ENCODE measurements around the gene DPP8.
"Not testable (repeated sequence)": the region's sequence is repeated elsewhere in the genome, so short reads cannot be mapped to it uniquely, and the experiment has no call there.

Gene DPP8

DNA sequence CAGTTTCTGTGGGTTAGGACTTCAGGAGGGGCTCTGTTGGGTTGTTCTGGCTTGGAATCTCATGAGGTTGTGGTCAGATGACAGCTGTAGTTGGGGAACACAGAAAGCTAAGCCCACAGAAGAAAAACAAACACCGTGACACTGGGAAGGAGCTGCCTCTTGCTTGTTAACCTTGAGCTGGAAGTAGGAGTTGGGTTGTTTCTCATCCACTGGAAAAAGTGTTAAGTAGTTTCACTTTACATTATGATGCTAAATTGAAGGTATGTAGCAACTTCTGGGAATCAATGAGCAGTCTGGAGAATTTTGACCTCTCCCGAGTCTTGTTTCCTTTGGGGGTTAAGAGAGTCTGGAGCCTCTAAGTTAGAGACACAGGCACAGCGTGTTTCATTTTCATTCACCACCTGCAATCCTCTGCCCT lies 33.2 kb upstream of the DPP8 start:
- H3K9me3 ChIP-seq (ENCODE audit: severe bottlenecking): no peaks in the 10 kb centered on the region
- no peak for DNase-seq (ENCODE audit: low spot score)
- peaks cover 31% of the 10 kb centered on the region for H3K36me3 ChIP-seq (ENCODE audit: low read depth)
- no peak for ATAC-seq (ENCODE audit: low read depth)
- no peaks in the 10 kb centered on the region for H3K27me3 ChIP-seq (ENCODE audit: insufficient read depth, poor library complexity, severe bottlenecking)
- TF ChIP-seq, protein P1, sequence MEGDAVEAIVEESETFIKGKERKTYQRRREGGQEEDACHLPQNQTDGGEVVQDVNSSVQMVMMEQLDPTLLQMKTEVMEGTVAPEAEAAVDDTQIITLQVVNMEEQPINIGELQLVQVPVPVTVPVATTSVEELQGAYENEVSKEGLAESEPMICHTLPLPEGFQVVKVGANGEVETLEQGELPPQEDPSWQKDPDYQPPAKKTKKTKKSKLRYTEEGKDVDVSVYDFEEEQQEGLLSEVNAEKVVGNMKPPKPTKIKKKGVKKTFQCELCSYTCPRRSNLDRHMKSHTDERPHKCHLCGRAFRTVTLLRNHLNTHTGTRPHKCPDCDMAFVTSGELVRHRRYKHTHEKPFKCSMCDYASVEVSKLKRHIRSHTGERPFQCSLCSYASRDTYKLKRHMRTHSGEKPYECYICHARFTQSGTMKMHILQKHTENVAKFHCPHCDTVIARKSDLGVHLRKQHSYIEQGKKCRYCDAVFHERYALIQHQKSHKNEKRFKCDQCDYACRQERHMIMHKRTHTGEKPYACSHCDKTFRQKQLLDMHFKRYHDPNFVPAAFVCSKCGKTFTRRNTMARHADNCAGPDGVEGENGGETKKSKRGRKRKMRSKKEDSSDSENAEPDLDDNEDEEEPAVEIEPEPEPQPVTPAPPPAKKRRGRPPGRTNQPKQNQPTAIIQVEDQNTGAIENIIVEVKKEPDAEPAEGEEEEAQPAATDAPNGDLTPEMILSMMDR (IDR thresholded peaks at IDR 0.05; ENCODE audit: poor library complexity, severe bottlenecking): no peak
- H3K27ac ChIP-seq (ENCODE audit: poor library complexity, severe bottlenecking): no peak overlapping the region
- no peak overlapping the region for H3K4me3 ChIP-seq (ENCODE audit: severe bottlenecking)
- no peaks in the 10 kb centered on the region for H3K4me1 ChIP-seq (ENCODE audit: insufficient read depth, poor library complexity, severe bottlenecking)

DNA sequence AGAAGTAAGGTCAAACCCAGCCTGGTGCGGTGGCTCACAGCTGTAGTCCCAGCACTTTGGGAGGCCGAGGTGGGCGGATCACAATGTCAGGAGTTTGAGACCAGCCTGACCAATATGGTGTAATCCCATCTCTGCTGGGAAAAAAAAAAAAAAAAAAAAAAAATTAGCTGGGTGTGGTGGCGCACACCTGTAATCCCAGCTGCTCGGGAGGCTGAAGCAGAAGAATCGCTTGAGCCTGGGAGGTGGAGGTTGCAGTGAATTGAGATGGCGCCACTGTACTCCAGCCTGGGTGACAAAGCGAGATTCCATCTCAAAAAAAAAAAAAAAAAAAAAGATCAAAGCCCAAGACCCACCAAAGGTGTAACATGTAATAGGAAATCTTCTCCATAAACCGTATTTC lies 31.8 kb upstream of the DPP8 start:
- not testable (repeated sequence) for H3K4me3 ChIP-seq (ENCODE audit: severe bottlenecking); H3K27me3 ChIP-seq (ENCODE audit: insufficient read depth, poor library complexity, severe bottlenecking); H3K4me1 ChIP-seq (ENCODE audit: insufficient read depth, poor library complexity, severe bottlenecking); ATAC-seq (ENCODE audit: low read depth); DNase-seq (ENCODE audit: low spot score); H3K9me3 ChIP-seq (ENCODE audit: severe bottlenecking); H3K27ac ChIP-seq (ENCODE audit: poor library complexity, severe bottlenecking)
- H3K36me3 ChIP-seq (ENCODE audit: low read depth): peaks cover 20% of the 10 kb centered on the region

DNA sequence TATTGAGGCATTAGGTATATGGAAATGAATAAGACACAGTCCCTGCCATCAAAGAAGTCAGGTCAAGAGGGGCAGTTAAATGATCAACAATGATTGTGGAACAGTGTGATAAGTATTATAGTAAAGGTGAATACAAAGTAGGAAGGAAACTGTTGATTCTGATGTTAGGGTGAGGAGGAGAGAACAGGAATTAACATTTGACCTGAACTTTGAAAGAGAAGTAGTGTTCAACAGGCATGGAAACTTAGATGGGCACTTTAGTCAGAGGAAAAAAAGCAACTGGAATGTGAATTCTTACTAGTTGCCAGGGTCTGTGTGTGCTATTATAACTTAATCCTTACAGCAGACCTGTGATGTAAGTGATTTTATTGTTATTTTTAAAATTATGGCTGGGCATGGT lies 30.4 kb upstream of the DPP8 start:
- TF ChIP-seq, protein P1 (IDR thresholded peaks at IDR 0.05; ENCODE audit: poor library complexity, severe bottlenecking): no peak

DNA sequence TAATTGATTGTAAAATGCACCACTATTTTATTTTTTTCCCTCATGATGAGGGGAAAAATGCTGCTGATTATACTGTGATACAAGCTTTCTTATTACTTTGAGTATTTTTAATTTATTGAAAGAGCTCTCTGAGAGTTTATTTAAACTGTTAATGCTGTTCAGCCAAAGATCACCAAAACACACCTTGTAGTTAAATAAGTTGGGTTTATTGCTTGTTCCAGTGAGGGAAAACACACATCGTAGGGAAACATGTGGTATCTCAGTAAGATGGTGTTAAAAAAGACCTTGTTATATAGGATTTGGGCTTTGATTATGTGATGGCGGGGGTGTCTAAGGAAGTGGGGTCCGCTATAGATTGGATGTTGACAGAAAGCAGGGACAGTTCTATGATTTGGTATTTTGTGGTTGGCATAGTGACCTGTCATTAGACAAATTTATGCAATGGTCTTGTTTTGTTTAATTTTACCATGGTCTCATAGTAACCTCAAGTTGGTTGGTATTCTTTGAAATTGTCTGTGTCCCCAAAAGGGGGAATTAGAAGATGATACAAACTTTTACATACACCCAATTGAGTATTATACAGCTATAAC lies 23.8 kb upstream of the DPP8 start:
- Histone ChIP-seq H3K4me1 (ENCODE audit: insufficient read depth, poor library complexity, severe bottlenecking) (no peaks in the 10 kb centered on the region), H3K27ac (ENCODE audit: poor library complexity, severe bottlenecking) (no peak overlapping the region), H3K36me3 (ENCODE audit: low read depth) (peaks cover 9% of the 10 kb centered on the region), H3K27me3 (ENCODE audit: insufficient read depth, poor library complexity, severe bottlenecking) (no peaks in the 10 kb centered on the region), H3K4me3 (ENCODE audit: severe bottlenecking) (no peak overlapping the region), H3K9me3 (ENCODE audit: severe bottlenecking) (no peaks in the 10 kb centered on the region)
- TF ChIP-seq, protein P1 (IDR thresholded peaks at IDR 0.05; ENCODE audit: poor library complexity, severe bottlenecking): no peak
- DNase-seq (ENCODE audit: low spot score): no peak
- ATAC-seq (ENCODE audit: low read depth): no peak

More for the DNA sequence above, 30.4 kb upstream of the DPP8 start:
- H3K27me3 ChIP-seq (ENCODE audit: insufficient read depth, poor library complexity, severe bottlenecking): no peaks in the 10 kb centered on the region
- H3K27ac ChIP-seq (ENCODE audit: poor library complexity, severe bottlenecking): no peak overlapping the region
- H3K4me1 ChIP-seq (ENCODE audit: insufficient read depth, poor library complexity, severe bottlenecking): no peaks in the 10 kb centered on the region
- H3K4me3 ChIP-seq (ENCODE audit: severe bottlenecking): no peak overlapping the region
- no peaks in the 10 kb centered on the region for H3K9me3 ChIP-seq (ENCODE audit: severe bottlenecking)
- peaks cover 8% of the 10 kb centered on the region for H3K36me3 ChIP-seq (ENCODE audit: low read depth)
- no peak for DNase-seq (ENCODE audit: low spot score)
- ATAC-seq (ENCODE audit: low read depth): no peak

DNA sequence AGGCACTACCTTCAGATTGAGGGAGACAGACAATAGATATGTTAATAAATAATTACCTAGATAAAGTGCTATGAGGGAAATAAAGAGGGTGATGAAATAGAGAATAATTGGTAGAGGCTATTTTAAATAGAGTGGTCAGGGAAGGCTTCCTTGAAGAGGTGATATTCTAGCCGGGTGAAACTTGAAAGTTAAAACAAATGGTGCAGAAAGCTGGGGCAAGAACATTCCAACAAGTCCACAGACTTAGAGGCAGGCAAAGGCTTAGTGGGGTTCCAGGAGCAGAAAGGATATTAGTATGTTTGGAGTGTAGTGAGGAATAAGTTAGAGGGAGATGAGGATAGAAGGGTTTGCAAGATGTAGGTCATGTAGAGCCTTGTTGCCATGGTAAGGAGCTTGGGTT lies 22.8 kb upstream of the DPP8 start:
- DNase-seq (ENCODE audit: low spot score) (no peak), ATAC-seq (ENCODE audit: low read depth) (no peak)
- Histone ChIP-seq H3K27me3 (ENCODE audit: insufficient read depth, poor library complexity, severe bottlenecking) (no peaks in the 10 kb centered on the region), H3K9me3 (ENCODE audit: severe bottlenecking) (no peaks in the 10 kb centered on the region), H3K36me3 (ENCODE audit: low read depth) (peaks cover 19% of the 10 kb centered on the region), H3K4me3 (ENCODE audit: severe bottlenecking) (no peak overlapping the region), H3K27ac (ENCODE audit: poor library complexity, severe bottlenecking) (no peak overlapping the region), H3K4me1 (ENCODE audit: insufficient read depth, poor library complexity, severe bottlenecking) (peaks cover 1% of the 10 kb centered on the region)
- TF ChIP-seq, protein P1 (IDR thresholded peaks at IDR 0.05; ENCODE audit: poor library complexity, severe bottlenecking): no peak

All from RWPE2 (cell line).